Activated CD8-positive, alpha-beta memory T cell treated with anti-CD3 and anti-CD28 coated beads, Interleukin-2, amount 10 ng/mL, durations not matched to agents 7 days and 5 days (primary cell): Measurements from ENCODE around the gene TGFB1I1. TPM values are rescaled to one million over a fixed set of nuclear protein-coding genes. Genes with fewer than 3 reads are reported as not detected.
A peak's percentile ranks its signal among the peaks of the same experiment; 100 is the strongest.
"Not testable (repeated sequence)": the region's sequence is repeated elsewhere in the genome, so short reads cannot be mapped to it uniquely, and the experiment has no call there.

Source experiments
- ATAC-seq: fragments of 150-1000 bp; cut with Tn5 transposase; one replicate; pipeline ENCODE4 v1.10.0; 2021; ENCODE audit warnings: moderate library complexity
- CTCF ChIA-PET: fragments of 350-600 bp; sonication (Branson Sonifier 250); formaldehyde crosslinking; loops from one replicate; lab custom pipeline; 2021; ENCODE audit warnings: antibody characterized with exemption; lab: Charles Lee
- DNase-seq: peaks from one replicate; pipeline ENCODE4 v3.0.0-alpha.2; 2020
- H3K27ac Mint-ChIP-seq: one replicate; pipeline ENCODE4 v1.8.0; 2021; ENCODE audit warnings: mild to moderate bottlenecking, mixed read lengths
- H3K27me3 Mint-ChIP-seq: one replicate; pipeline ENCODE4 v1.8.0; 2021; ENCODE audit warnings: mixed read lengths
- H3K36me3 Mint-ChIP-seq: one replicate; pipeline ENCODE4 v1.8.0; 2021; ENCODE audit warnings: mild to moderate bottlenecking, mixed read lengths
- H3K4me1 Mint-ChIP-seq: one replicate; pipeline ENCODE4 v1.8.0; 2021; ENCODE audit warnings: mixed read lengths
- H3K4me3 Mint-ChIP-seq: one replicate; pipeline ENCODE4 v1.8.0; 2021; ENCODE audit warnings: mild to moderate bottlenecking, moderate library complexity, mixed read lengths
- H3K9me3 Mint-ChIP-seq: one replicate; pipeline ENCODE4 v1.8.0; 2022; ENCODE audit warnings: low read depth, mixed read lengths
- total RNA-seq, 2 experiments: library from RNA; stranded (reverse); gene quantifications; one replicate each; pipeline ENCODE4 v1.2.3, GENCODE V29; 2021

Gene TGFB1I1
- total RNA-seq, 2 experiments from 2014 or later, result 0.67 to 1.0 TPM

DNA sequence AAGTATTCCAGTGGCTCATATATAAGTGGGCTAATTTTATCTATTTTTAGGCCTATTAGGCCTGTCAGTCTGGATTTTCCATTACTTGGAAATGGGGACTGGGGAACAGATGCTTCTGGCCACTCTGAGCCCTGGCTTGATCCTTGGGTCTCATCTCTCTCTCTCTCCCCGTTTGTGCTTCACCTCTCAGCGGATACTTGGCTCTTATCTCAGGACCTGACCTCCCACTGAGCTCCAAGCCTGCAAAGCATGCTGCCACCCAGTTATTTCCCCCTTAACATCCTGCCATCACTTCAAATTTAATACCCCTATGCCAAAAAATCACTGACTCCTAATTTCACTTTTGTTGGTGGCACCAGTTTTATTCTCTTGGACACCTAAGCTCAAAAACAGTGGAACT is 33.5 kb upstream of the TGFB1I1 start:
- no peak for ATAC-seq
- Mint-ChIP-seq H3K9me3 (no peaks in the 10 kb centered on the region), H3K36me3 (no peaks in the 10 kb centered on the region), H3K4me1 (peaks cover 34% of the 10 kb centered on the region), H3K27ac (no peak overlapping the region), H3K27me3 (no peaks in the 10 kb centered on the region), H3K4me3 (no peak overlapping the region)
- no peak for DNase-seq
- CTCF ChIA-PET, result interaction anchor here (0.7 to 1.3 kb wide), 4 partner anchors 8 to 56 kb away, joined by 3 to 4 read pairs (median 4); no protein-coding TSS in a partner anchor

DNA sequence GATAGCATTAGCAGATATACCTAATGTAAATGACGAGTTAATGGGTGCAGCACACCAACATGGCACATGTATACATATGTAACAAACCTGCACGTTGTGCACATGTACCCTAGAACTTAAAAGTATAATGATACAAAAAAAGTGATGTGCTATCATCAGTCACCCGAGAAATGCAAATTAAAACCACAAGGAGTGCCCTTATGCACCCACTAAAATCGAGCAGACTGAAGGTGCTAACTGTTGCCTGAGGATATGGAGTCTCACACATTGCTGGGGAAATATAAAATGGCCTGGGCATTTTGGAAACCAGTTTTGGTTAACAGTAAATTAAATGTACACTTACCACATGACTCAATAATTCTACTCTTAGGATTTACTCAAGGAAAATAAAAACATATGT is 32.9 kb upstream of the TGFB1I1 start:
- DNase-seq, H3K4me3 Mint-ChIP-seq, H3K36me3 Mint-ChIP-seq, H3K27ac Mint-ChIP-seq, ATAC-seq, H3K27me3 Mint-ChIP-seq, H3K9me3 Mint-ChIP-seq: not testable (repeated sequence)
- H3K4me1 Mint-ChIP-seq, result peaks cover 34% of the 10 kb centered on the region
- CTCF ChIA-PET, result interaction anchor here (0.7 to 1.3 kb wide), 3 partner anchors 9 to 56 kb away, joined by 3 to 4 read pairs (median 4); no protein-coding TSS in a partner anchor

DNA sequence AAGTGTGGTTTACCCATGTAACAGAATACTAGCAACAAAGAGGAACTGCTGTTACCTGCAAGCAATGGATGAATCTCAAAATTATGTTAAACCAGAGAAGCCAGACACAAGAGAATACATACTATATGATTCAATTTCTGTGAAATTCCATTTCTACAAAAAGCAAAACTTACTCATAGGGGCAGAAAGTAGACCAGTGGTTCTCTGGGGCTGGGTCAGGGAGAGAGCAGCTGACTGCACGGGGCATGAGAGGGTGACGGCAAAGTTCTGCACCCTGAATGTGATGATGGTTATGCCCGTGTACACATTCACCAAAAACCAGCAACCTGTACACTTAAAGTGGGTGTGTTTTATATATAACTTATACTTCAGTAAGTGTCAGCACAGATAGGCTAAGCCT is 32.4 kb upstream of the TGFB1I1 start:
- Mint-ChIP-seq H3K4me1 (peaks cover 34% of the 10 kb centered on the region), H3K4me3 (no peak overlapping the region), H3K9me3 (no peaks in the 10 kb centered on the region), H3K27me3 (no peaks in the 10 kb centered on the region), H3K36me3 (no peaks in the 10 kb centered on the region), H3K27ac (no peak overlapping the region)
- CTCF ChIA-PET, result interaction anchor here (1.1 to 2.0 kb wide), 6 partner anchors 9 to 238 kb away, joined by 3 to 10 read pairs (median 4); partner anchors contain the start of gene COX6A2
- ATAC-seq (no peak), DNase-seq (no peak)

DNA sequence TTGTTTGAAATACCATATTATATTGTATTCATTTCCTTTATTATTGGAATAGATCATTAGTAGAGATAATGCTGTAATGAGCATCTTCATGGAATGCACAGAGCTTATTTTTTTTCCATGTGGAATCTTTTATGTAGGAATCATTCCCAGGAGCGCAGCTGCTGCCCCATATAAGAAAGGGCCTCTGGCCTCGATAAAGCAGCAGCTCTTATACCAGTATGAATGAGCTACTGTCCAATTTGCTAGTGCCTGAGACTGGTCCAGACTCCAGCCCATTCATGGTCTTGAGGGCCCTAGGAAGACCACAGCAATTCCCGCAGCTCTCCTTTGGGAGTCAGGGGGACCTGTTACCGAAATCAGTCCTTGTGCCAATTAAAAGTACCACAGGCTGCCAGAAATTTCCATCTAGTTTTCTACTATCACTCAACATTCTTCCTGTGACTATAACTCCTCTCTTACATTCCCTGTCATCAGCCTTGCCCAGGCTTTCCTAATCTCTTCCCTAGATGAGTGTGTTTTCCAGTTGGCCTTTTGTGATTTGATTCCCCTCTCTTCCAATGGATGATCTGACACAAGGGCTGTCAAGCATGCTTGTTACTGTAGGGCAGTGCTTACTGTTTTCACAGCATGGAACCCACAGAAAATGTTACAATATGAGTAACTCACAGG is 31.3 kb upstream of the TGFB1I1 start:
- Mint-ChIP-seq H3K36me3 (no peaks in the 10 kb centered on the region), H3K4me3 (no peak overlapping the region), H3K4me1 (peaks cover 34% of the 10 kb centered on the region), H3K27ac (no peak overlapping the region), H3K9me3 (no peaks in the 10 kb centered on the region), H3K27me3 (peaks cover 3% of the 10 kb centered on the region)
- CTCF ChIA-PET, result interaction anchor here (0.6 to 2.0 kb wide), 11 partner anchors 10 to 298 kb away, joined by 3 to 10 read pairs (median 3); partner anchors contain the start of gene COX6A2
- no peak for ATAC-seq
- no peak for DNase-seq

DNA sequence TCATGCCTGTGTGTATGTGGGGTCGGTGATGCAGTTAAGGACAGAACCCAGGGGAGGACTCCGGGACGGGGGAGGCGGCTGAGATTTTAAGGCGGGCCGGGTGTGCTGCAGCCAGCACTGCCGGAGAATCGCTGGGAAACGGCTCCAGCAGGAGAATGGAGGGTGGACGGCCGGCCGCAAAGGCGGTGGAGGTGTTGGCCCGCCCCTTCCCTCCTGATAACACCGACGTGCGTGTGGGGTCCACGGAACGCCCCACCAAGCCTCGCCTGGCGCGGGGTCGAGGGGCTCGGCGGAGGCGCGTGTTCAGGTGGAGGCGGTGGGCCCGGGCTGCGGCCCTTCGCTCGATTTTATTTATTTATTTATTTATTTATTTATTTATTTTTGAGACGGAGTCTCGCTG is 30.0 kb upstream of the TGFB1I1 start:
- Mint-ChIP-seq H3K4me1 (peaks cover 34% of the 10 kb centered on the region), H3K27me3 (peaks cover 3% of the 10 kb centered on the region), H3K27ac (peak overlapping the region; percentile 9), H3K4me3 (peak overlapping the region; percentile 72), H3K9me3 (no peaks in the 10 kb centered on the region), H3K36me3 (peaks cover 4% of the 10 kb centered on the region)
- ATAC-seq, result no peak
- CTCF ChIA-PET, result interaction anchor here (0.9 to 3.3 kb wide), 26 partner anchors 8 to 457 kb away, joined by 3 to 31 read pairs (median 6); partner anchors contain the start of genes ARMC5, PYCARD and PYDC1
- no peak for DNase-seq

DNA sequence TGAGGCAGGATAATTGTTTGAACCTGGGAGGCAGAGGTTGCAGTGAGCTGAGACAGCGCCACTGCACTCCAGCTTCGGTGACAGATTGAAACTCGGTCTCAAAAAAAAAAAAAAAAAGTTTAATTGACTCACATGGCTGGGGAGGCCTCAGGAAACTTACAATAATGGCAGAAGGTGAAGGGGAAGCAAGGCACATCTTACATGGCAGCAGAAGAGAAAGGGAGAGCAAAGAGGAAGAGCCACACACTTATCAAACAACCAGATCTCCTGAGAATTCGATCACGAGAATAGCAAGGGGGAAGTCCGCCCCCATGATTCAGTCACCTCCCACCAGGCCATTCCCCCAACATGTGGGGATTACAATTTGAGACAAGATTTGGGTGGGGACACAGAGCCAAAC is 26.0 kb upstream of the TGFB1I1 start:
- not testable (repeated sequence) for H3K27me3 Mint-ChIP-seq

DNA sequence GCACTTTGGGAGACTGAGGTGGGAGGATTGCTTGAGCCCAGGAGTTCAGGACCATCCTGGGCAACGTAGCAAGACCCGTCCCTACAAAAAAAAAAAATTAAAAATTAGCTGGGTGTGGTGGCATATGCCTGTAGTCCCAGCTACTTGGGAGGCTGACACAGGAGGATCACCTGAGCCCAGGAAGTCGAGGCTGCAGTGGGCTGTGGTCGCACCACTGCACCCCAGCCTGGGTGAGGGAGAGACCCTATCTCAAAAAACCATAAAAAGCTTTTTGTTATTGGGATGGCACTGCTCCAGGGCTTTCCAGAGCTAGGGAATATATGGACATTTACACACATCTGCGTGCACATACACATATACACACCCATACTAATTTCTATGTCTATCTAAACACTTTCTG is 20.8 kb upstream of the TGFB1I1 start:
- CTCF ChIA-PET, result interaction anchor here (0.8 to 3.2 kb wide), 7 partner anchors 9 to 465 kb away, joined by 3 to 10 read pairs (median 3); partner anchors contain the start of gene ZNF843
- DNase-seq, result no peak

More for the DNA sequence above, 26.0 kb upstream of the TGFB1I1 start:
- H3K4me3 Mint-ChIP-seq, ATAC-seq, H3K36me3 Mint-ChIP-seq, H3K27ac Mint-ChIP-seq, DNase-seq, H3K9me3 Mint-ChIP-seq: not testable (repeated sequence)
- peaks cover 13% of the 10 kb centered on the region for H3K4me1 Mint-ChIP-seq
- CTCF ChIA-PET, result interaction anchor here (1.8 kb wide), 1 partner anchor 10 kb away, joined by 8 read pairs; no protein-coding TSS in a partner anchor

DNA sequence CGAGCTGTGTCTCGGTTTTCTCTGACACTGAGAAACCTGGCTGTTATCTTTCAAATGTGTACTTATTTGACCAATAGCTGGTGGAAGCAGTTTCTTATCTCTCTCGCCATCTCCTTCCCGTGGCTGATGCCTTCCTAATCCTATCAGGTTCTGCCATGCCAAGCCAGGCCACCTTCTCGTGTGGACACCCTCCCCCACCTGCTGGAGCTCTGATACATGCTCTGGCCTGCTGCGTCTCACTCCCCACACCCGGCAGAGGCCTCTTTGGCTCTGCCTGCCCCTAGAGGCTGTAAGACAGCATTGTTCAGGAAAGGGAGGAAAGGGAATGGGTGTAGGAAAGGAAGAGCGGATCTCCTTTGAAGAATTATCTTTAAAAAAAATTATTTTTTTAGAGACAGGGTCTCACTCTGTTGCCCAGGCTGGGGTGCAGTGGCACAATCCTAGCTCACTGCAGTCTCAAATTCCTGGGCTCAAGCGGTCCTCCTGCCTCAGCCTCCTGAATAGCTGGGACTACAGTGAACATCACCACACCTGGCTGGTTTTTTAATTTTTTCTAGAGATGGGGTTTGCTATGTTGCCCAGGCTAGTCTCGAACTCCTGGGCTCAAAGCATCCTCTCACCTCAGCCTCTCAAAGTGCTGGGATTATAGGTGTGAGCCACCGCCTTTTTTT is 20.1 kb upstream of the TGFB1I1 start:
- DNase-seq (no peak), ATAC-seq (peak; percentile 50)
- no peaks in the 10 kb centered on the region for H3K27me3 Mint-ChIP-seq
- H3K27ac Mint-ChIP-seq, result peak overlapping the region; percentile 55
- peaks cover 9% of the 10 kb centered on the region for H3K36me3 Mint-ChIP-seq
- H3K4me3 Mint-ChIP-seq, result no peak overlapping the region
- H3K4me1 Mint-ChIP-seq, result peaks cover 36% of the 10 kb centered on the region
- CTCF ChIA-PET, result interaction anchor here (0.7 to 3.2 kb wide), 8 partner anchors 9 to 466 kb away, joined by 3 to 10 read pairs (median 3); partner anchors contain the start of gene ZNF843
- no peaks in the 10 kb centered on the region for H3K9me3 Mint-ChIP-seq

More for the DNA sequence above, 20.8 kb upstream of the TGFB1I1 start:
- Mint-ChIP-seq H3K4me3 (no peak overlapping the region), H3K9me3 (no peaks in the 10 kb centered on the region), H3K27ac (peak overlapping the region; percentile 55), H3K27me3 (no peaks in the 10 kb centered on the region), H3K4me1 (peaks cover 32% of the 10 kb centered on the region), H3K36me3 (peaks cover 7% of the 10 kb centered on the region)
- no peak for ATAC-seq

DNA sequence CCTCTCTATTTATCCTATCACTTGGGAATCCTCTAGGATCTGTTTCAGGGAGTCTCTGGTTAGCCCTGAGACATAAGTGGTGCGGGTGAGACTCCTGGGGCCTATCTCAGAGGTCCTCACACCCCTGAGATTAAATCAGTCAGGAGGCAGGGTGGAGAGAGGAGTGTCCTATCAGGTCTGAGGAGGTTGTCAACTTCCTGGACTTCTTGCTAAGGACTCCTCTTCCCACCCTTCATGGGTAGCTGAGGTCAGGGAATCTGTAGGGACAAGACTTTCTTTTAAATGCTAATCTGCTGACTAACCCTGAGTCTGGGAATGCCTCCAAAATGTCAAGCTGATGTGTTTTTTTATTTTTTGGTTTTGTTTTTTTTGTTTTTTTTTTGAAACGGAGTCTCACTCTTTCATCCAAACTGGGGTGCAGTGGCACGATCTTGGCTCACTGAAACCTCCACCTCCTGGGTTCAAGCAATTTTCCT is 19.3 kb upstream of the TGFB1I1 start:
- no peak overlapping the region for H3K27ac Mint-ChIP-seq
- ATAC-seq, result no peak
- peaks cover 13% of the 10 kb centered on the region for H3K36me3 Mint-ChIP-seq

DNA sequence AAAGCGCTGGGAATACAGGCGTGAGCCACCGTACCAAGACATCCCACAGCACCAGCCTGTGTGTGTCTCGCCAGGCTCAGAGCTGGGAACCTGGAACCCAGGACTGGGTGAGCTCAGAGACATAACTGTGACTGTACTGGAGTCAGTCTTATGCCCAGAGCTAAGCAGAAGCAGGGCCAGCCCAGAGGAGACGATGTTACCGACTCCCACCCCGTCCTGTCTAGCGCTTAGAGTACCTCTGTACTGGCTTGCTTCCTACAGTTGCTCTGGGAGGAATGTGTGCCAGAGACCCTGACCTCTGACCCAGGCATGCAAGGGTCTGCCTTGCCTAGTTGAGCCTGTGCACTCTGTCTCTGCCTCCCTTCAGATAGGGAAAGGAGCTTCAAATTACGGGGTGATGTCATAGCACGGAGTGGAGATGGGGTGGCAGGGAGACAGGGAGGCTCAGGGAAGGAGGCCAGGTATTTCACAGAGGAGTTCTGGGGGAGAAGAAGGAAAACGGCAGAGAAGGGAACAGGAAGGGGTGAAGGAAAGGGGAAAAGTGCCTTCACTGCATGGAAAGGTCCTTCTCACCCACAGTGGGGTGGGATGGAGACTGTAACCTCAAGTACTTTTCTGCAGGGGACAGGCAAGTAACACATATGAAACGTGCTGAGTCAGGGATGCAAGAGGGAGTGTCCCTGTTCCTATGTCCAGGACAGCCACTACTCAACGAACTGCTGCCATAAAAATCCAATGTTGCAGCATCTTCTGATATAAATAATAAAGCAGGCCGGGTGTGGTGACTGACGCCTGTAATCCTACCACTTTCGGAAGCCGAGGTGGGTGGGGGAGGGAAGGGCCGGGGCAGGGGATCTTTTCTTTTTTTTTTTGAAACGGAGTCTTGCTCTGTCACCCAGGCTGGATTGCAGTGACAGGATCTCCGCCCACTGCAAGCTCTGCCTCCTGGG is 18.4 kb upstream of the TGFB1I1 start:
- no peak overlapping the region for H3K27ac Mint-ChIP-seq
- ATAC-seq (no peak), DNase-seq (no peak)
- peaks cover 19% of the 10 kb centered on the region for H3K36me3 Mint-ChIP-seq
- no peak overlapping the region for H3K4me3 Mint-ChIP-seq
- peaks cover 49% of the 10 kb centered on the region for H3K4me1 Mint-ChIP-seq
- H3K27me3 Mint-ChIP-seq, result no peaks in the 10 kb centered on the region
- CTCF ChIA-PET, result interaction anchor here (1.2 to 1.3 kb wide), 2 partner anchors 11 to 55 kb away, joined by 3 to 5 read pairs; partner anchors contain the start of gene ZNF843
- H3K9me3 Mint-ChIP-seq, result no peaks in the 10 kb centered on the region

More for the DNA sequence above, 19.3 kb upstream of the TGFB1I1 start:
- CTCF ChIA-PET, result interaction anchor here (0.7 to 1.9 kb wide), 3 partner anchors 10 to 412 kb away, joined by 3 to 8 read pairs (median 5); partner anchors contain the start of gene ZNF843
- Mint-ChIP-seq H3K4me3 (no peak overlapping the region), H3K4me1 (peaks cover 42% of the 10 kb centered on the region), H3K9me3 (no peaks in the 10 kb centered on the region), H3K27me3 (no peaks in the 10 kb centered on the region)
- DNase-seq, result no peak

DNA sequence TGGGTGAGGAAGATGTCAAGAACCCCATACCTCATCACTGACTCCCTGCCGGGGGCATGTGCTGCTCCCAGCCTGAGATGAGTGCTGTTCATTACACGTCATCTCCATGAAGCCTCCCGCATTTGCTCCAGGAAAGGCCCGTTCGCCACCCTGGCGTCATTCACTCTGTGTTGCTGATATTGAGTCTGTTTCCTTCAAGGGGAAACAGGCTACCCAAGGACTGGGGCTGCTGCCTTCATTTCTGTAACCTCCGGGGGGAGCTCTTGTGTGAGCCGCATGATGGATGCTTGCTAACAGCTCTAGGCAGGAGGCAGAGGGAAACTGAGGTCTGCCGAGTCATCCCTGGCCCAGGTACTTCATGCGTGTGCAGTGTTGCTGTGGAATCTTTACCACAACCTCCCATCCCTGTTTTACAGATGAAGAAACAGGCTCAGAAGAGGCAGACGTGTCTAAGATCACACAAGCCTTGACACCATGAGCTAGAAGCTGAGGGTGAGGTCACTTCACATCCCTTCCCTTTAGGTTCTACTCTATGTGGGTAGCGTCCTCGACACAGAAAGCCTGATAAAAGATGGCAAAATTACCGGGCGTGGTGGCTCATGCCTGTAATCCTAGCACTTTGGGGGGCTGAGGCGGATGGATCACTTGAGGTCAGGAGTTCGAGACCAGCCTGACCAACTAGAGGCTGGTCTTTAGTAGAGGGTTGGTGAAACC is 16.2 kb upstream of the TGFB1I1 start:
- H3K27me3 Mint-ChIP-seq, result no peaks in the 10 kb centered on the region
- H3K4me1 Mint-ChIP-seq, result peaks cover 58% of the 10 kb centered on the region
- DNase-seq (peak; percentile 59), ATAC-seq (no peak)
- H3K36me3 Mint-ChIP-seq, result peaks cover 19% of the 10 kb centered on the region
- H3K4me3 Mint-ChIP-seq, result no peak overlapping the region
- no peaks in the 10 kb centered on the region for H3K9me3 Mint-ChIP-seq
- peak overlapping the region; percentile 31 for H3K27ac Mint-ChIP-seq
- CTCF ChIA-PET, result interaction anchor here (0.6 to 7.9 kb wide), 14 partner anchors 10 to 612 kb away, joined by 3 to 74 read pairs (median 3); partner anchors contain the start of genes PYCARD and ZNF843

DNA sequence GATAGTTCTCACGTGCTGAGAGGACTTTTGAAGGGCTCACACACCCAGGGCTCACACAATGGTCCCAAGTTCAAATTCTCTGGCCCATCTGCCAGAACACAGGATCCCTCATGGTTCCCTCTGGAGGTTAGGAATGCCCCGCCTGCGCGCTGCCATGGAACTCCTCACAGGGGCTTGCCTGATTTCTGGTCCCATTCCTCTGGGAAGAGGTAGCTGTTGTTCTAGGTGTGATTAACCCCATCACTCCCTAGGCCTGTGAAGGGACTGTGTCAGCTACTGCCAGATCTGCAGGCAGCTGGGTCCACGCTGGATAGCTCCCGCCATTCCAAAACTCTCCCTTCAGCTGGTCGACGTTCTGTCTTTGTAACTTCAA is 15.0 kb upstream of the TGFB1I1 start:
- H3K27ac Mint-ChIP-seq, result peak overlapping the region; percentile 40
- peaks cover 19% of the 10 kb centered on the region for H3K36me3 Mint-ChIP-seq
- CTCF ChIA-PET, result interaction anchor here (0.8 to 7.9 kb wide), 6 partner anchors 14 to 613 kb away, joined by 3 to 74 read pairs (median 4); partner anchors contain the start of genes PYCARD and ZNF843
- no peak for ATAC-seq
- H3K9me3 Mint-ChIP-seq, result no peaks in the 10 kb centered on the region
- no peak for DNase-seq
- H3K4me1 Mint-ChIP-seq, result peaks cover 57% of the 10 kb centered on the region
- no peaks in the 10 kb centered on the region for H3K27me3 Mint-ChIP-seq
- H3K4me3 Mint-ChIP-seq, result peak overlapping the region; percentile 89
